Measurements from ENCODE around the gene RBM5. TPM values are rescaled to one million over a fixed set of nuclear protein-coding genes. Genes with fewer than 3 reads are reported as not detected.

The RBM5 gene
- total and polyA plus RNA-seq, 5 experiments from 2014 or later = 19.7 to 402 (median 46.1) TPM

DNA sequence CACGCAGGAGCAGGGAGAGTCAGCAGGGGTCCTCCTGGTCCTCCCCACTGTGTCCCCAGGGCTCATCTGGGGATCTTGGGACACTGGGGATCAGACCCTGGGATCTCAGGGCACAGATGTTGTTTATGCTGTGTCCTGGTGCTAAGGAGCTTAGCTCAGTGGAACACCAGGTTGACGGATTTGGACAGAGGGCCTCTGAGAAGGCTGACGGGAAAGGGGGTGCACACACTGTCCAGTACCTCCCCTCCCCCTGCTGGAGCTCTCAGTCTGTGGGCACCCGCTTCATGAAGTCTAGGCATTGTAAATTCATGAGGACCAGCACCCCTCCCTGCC lies 44.5 kb downstream of the RBM5 start:
- Mint-ChIP-seq H3K4me1 (peaks cover 0 to 3% (median 1%) of the 10 kb centered on the region in 4 donors), H3K4me3 (no peak overlapping the region), H3K9me3 (no peaks in the 10 kb centered on the region), H3K27ac (peak overlapping the region in 2 of 10 donors; percentile 26 to 87), H3K27me3 (no peaks in the 10 kb centered on the region), H3K36me3 (no peaks in the 10 kb centered on the region)
- no peak for ATAC-seq
- DNase-seq = no peak
- POLR2A ChIA-PET = no interaction called here

- Mint-ChIP-seq H3K27ac (peak overlapping the region in 1 of 10 donors; percentile 7), H3K4me3 (no peak overlapping the region), H3K4me1 (peaks cover 2 to 12% (median 9%) of the 10 kb centered on the region in 4 donors), H3K9me3 (no peaks in the 10 kb centered on the region), H3K36me3 (no peaks in the 10 kb centered on the region), H3K27me3 (peaks cover 0 to 6% (median 0%) of the 10 kb centered on the region in 5 donors)
- DNase-seq (no peak), ATAC-seq (no peak)
- POLR2A ChIA-PET = no interaction called here
Measured at GRCh38 chr3:50134367-50134766, 45.6 kb downstream of the RBM5 start.

DNA sequence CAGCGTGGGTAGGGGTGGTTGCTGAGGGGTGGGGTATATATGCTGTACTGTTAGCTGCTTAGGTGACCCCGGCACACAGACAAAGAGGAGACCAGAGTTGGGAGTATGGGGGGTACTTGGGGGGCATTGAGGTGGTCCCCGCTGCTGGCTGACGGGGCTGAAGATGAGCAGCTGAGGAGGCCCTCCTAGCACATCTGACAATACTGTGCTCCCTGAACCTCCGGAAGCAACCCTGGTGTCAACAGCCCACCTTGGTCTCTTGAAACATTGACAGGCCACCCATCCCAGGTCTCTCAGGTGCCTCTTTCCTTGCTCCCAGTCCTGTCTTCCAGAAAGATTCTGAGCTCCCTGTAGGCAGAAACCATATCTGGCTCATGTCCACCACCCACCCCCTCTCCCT lies 47.2 kb downstream of the RBM5 start:
- DNase-seq (no peak), ATAC-seq (no peak)
- H3K27me3 Mint-ChIP-seq = peaks cover 0 to 6% (median 0%) of the 10 kb centered on the region in 5 donors
- POLR2A ChIA-PET = no interaction called here
- H3K9me3 Mint-ChIP-seq = no peaks in the 10 kb centered on the region
- H3K4me3 Mint-ChIP-seq = no peak overlapping the region
- no peak overlapping the region for H3K27ac Mint-ChIP-seq
- peaks cover 2 to 12% (median 9%) of the 10 kb centered on the region in 4 donors for H3K4me1 Mint-ChIP-seq
- no peaks in the 10 kb centered on the region for H3K36me3 Mint-ChIP-seq

- H3K4me1 Mint-ChIP-seq = peaks cover 2 to 12% (median 9%) of the 10 kb centered on the region in 4 donors
- ATAC-seq (no peak), DNase-seq (no peak)
- peaks cover 0 to 6% (median 0%) of the 10 kb centered on the region in 5 donors for H3K27me3 Mint-ChIP-seq
- H3K36me3 Mint-ChIP-seq = no peaks in the 10 kb centered on the region
- H3K9me3 Mint-ChIP-seq = no peaks in the 10 kb centered on the region
- no peak overlapping the region for H3K4me3 Mint-ChIP-seq
- POLR2A ChIA-PET = no interaction called here
- H3K27ac Mint-ChIP-seq = no peak overlapping the region
Measured at GRCh38 chr3:50136714-50137405, 48.1 kb downstream of the RBM5 start.

- peak overlapping the region in 2 of 10 donors; percentile 26 to 62 for H3K27ac Mint-ChIP-seq
- peaks cover 2 to 12% (median 9%) of the 10 kb centered on the region in 4 donors for H3K4me1 Mint-ChIP-seq
- POLR2A ChIA-PET = no interaction called here
- H3K9me3 Mint-ChIP-seq = peaks cover 0 to 1% (median 0%) of the 10 kb centered on the region in 9 donors
- H3K27me3 Mint-ChIP-seq = peaks cover 0 to 6% (median 0%) of the 10 kb centered on the region in 5 donors
- DNase-seq (no peak), ATAC-seq (no peak)
- no peak overlapping the region for H3K4me3 Mint-ChIP-seq
- H3K36me3 Mint-ChIP-seq = no peaks in the 10 kb centered on the region
Measured at GRCh38 chr3:50137531-50137930, 48.8 kb downstream of the RBM5 start.

GRCh38 chr3:50138266-50139200 lies 49.8 kb downstream of the RBM5 start:
- Mint-ChIP-seq H3K27me3 (peaks cover 0 to 6% (median 0%) of the 10 kb centered on the region in 5 donors), H3K4me3 (peak overlapping the region in 1 of 10 donors; percentile 38), H3K4me1 (peaks cover 2 to 12% (median 9%) of the 10 kb centered on the region in 4 donors), H3K27ac (peak overlapping the region in 2 of 10 donors; percentile 52 to 71), H3K9me3 (peaks cover 0 to 1% (median 0%) of the 10 kb centered on the region in 9 donors), H3K36me3 (no peaks in the 10 kb centered on the region)
- POLR2A ChIA-PET = no interaction called here
- DNase-seq = no peak
- ATAC-seq = no peak

- Mint-ChIP-seq H3K4me3 (no peak overlapping the region), H3K4me1 (peaks cover 2 to 12% (median 9%) of the 10 kb centered on the region in 4 donors), H3K36me3 (no peaks in the 10 kb centered on the region), H3K9me3 (peaks cover 0 to 1% (median 0%) of the 10 kb centered on the region in 9 donors), H3K27ac (no peak overlapping the region), H3K27me3 (peaks cover 0 to 6% (median 0%) of the 10 kb centered on the region in 5 donors)
- DNase-seq (no peak), ATAC-seq (no peak)
- POLR2A ChIA-PET = no interaction called here
Measured at GRCh38 chr3:50139308-50139707, 50.6 kb downstream of the RBM5 start.

DNA sequence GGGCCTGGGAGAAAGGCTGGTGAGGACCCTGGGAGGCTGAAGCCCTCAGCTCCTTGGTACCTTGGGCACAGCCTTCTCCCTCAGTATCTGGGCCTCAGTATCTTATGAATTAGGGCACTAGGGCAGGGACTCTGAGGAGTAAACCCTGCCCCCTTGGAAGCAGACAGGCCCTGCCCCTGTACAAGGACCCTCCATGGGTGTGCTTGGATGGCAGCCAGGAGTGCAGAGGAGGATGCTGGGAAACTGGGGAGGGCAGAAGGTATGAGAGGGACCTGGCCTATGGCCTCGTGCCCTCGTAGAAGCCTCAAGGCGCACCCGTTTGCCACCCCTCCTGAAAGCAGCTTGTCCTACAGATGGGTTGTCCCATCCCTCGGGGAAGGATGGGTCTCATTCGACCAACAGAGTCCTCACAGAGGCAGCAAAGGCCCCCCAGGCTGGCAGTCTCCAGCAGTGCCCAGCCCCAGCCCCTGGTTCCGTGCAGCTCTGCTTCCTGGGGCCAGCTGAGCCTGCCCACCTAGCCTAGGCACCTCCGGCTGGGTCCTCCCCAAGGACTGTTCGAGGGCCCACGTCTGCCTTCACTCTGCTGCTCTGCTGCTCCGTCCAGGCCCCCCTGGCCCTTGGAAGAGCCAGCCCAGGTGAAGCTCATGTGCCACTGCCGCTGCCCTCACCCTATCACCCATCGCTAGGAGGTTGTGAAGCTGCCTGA lies 51.2 kb downstream of the RBM5 start:
- peaks cover 0 to 6% (median 0%) of the 10 kb centered on the region in 5 donors for H3K27me3 Mint-ChIP-seq
- peak in 1 of 2 donors; percentile 16 for ATAC-seq
- H3K36me3 Mint-ChIP-seq = no peaks in the 10 kb centered on the region
- POLR2A ChIA-PET = no interaction called here
- no peak overlapping the region for H3K4me3 Mint-ChIP-seq
- H3K27ac Mint-ChIP-seq = peak overlapping the region in 2 of 10 donors; percentile 27 to 74
- DNase-seq = no peak
- H3K4me1 Mint-ChIP-seq = peaks cover 2 to 12% (median 9%) of the 10 kb centered on the region in 4 donors
- peaks cover 0 to 1% (median 0%) of the 10 kb centered on the region in 9 donors for H3K9me3 Mint-ChIP-seq

DNA sequence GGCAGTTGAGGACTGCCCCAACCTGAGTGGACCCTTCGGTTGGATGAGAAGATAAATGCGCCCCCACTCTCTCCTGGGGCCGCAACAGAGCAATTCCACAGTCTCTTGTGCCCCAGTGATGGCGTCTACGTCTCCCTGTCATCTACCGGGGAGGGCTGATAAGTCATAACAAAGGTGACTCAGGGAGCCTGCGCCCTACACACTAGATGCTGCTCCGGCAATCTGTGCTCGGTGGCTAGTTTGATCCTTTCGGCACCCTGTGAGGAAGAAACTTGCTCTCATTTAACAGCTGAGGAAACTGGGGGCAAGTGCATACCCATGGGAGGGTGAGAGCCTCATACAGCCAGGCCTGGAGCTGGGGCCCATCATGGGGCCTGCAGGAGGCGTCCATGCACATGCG lies 52.3 kb downstream of the RBM5 start:
- ATAC-seq = no peak
- DNase-seq = no peak
- Mint-ChIP-seq H3K4me1 (peaks cover 2 to 12% (median 9%) of the 10 kb centered on the region in 4 donors), H3K27me3 (peaks cover 0 to 6% (median 0%) of the 10 kb centered on the region in 5 donors), H3K36me3 (no peaks in the 10 kb centered on the region), H3K4me3 (no peak overlapping the region), H3K27ac (no peak overlapping the region), H3K9me3 (peaks cover 0 to 1% (median 0%) of the 10 kb centered on the region in 9 donors)
- POLR2A ChIA-PET = no interaction called here

GRCh38 chr3:50146316-50146901 lies 57.7 kb downstream of the RBM5 start:
- POLR2A ChIA-PET = no interaction called here
- Mint-ChIP-seq H3K9me3 (peaks cover 0 to 1% (median 0%) of the 10 kb centered on the region in 9 donors), H3K36me3 (no peaks in the 10 kb centered on the region), H3K4me3 (no peak overlapping the region), H3K27ac (no peak overlapping the region), H3K4me1 (no peaks in the 10 kb centered on the region), H3K27me3 (peaks cover 0 to 4% (median 2%) of the 10 kb centered on the region in 5 donors)
- DNase-seq (no peak), ATAC-seq (no peak)

DNA sequence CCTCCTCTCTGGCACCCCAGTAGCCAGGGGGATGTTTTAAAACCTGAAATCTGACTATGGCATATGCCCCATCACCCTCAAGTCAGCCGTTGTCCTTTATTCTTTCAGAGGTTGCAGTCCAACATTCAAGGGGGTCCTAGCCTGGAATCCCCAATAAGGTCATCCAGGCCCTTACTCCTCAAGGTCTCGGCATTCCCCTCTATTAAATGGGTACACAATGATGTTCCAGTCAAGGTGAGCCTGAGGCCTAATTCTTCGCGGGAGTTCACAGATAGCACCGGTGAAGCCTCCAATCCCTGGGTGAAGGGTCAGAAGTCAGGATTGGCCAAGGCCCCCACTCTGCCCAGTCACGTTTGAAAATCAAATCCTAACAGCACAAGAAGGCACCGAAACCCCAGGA lies 58.3 kb downstream of the RBM5 start:
- no peak for ATAC-seq
- Mint-ChIP-seq H3K36me3 (no peaks in the 10 kb centered on the region), H3K4me3 (no peak overlapping the region), H3K27me3 (peaks cover 0 to 4% (median 2%) of the 10 kb centered on the region in 5 donors), H3K9me3 (peaks cover 0 to 1% (median 0%) of the 10 kb centered on the region in 9 donors), H3K4me1 (no peaks in the 10 kb centered on the region), H3K27ac (peak overlapping the region in 1 of 10 donors; percentile 22)
- POLR2A ChIA-PET = no interaction called here
- DNase-seq = no peak

DNA sequence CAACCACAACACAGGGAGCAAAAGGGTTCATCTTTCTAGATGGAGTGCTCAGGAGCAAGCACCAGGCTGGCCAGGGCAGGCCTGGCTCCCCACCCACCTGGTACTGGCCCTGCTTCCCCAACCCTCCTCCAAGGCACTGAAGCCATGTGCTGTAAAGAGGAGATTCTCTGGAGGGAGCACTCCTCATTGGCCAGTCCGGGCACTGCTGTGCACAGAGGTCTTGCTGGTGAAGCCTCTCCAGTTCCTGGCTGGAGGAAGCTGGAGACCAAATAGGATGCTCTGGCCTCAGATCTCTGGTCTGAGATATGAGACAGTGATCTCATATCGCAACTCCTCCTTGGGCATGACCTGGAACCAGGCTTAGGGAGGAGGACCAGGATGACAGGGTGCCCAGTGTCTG lies 58.7 kb downstream of the RBM5 start:
- Mint-ChIP-seq H3K4me3 (no peak overlapping the region), H3K27ac (peak overlapping the region in 1 of 10 donors; percentile 22), H3K9me3 (no peaks in the 10 kb centered on the region)

More for the DNA sequence above, 58.7 kb downstream of the RBM5 start:
- Mint-ChIP-seq H3K4me1 (no peaks in the 10 kb centered on the region), H3K36me3 (no peaks in the 10 kb centered on the region), H3K27me3 (peaks cover 0 to 4% (median 2%) of the 10 kb centered on the region in 5 donors)
- POLR2A ChIA-PET = no interaction called here
- DNase-seq (no peak), ATAC-seq (no peak)

Data from naive thymus-derived CD8-positive, alpha-beta T cell (primary cell).